ENCODE measurements around the gene NTMT1.

NTMT1 gene

GRCh38 chr9:129648092-129648763, 22.3 kb downstream of the NTMT1 start:
- Histone ChIP-seq H3K9ac (no peak overlapping the region), H3K9me3 (replicated peaks in 1 of 11) (no peaks in the 10 kb centered on the region), H3K27ac (no peak overlapping the region), H3K4me1 (peaks cover 0 to 8% (median 0%) of the 10 kb centered on the region in 10 experiments; a peak in 4 of 20 replicates), H3K27me3 (peaks cover 0 to 8% (median 1%) of the 10 kb centered on the region in 11 experiments; a peak in 8 of 22 replicates), H3K4me2 (no peak overlapping the region), H3K36me3 (no peaks in the 10 kb centered on the region), H3K4me3 (no peak overlapping the region), H4K20me1 (no peaks in the 10 kb centered on the region)
- TF ChIP-seq Cebpa-rat (IDR thresholded peaks at IDR 0.05) = no peak

GRCh38 chr9:129648764-129649115, 22.8 kb downstream of the NTMT1 start:
- peaks cover 0 to 8% (median 0%) of the 10 kb centered on the region in 10 experiments; a peak in 5 of 20 replicates for H3K4me1 ChIP-seq
- H3K9me3 ChIP-seq (replicated peaks in 1 of 11) = no peaks in the 10 kb centered on the region
- no peak overlapping the region for H3K4me3 ChIP-seq
- H3K36me3 ChIP-seq = no peaks in the 10 kb centered on the region
- H4K20me1 ChIP-seq = no peaks in the 10 kb centered on the region; a peak in 1 of 22 replicates
- H3K4me2 ChIP-seq = no peak overlapping the region
- TF ChIP-seq Cebpa-rat (IDR thresholded peaks at IDR 0.05) = no peak
- H3K9ac ChIP-seq = no peak overlapping the region
- H3K27ac ChIP-seq = no peak overlapping the region
- peaks cover 0 to 11% (median 3%) of the 10 kb centered on the region in 11 experiments; a peak in 11 of 22 replicates for H3K27me3 ChIP-seq

- no peak for TF ChIP-seq Cebpa-rat (IDR thresholded peaks at IDR 0.05)
- Histone ChIP-seq H4K20me1 (no peaks in the 10 kb centered on the region; a peak in 1 of 22 replicates), H3K27me3 (peaks cover 3 to 23% (median 9%) of the 10 kb centered on the region in 11 experiments; a peak in 13 of 22 replicates), H3K4me1 (peaks cover 8 to 20% (median 12%) of the 10 kb centered on the region in 10 experiments; a peak in 19 of 20 replicates), H3K9me3 (replicated peaks in 1 of 11) (no peaks in the 10 kb centered on the region), H3K9ac (0 out of 22 replicates have a peak overlapping the region, but pooled peaks of 1 of the 11 experiments have one; percentile 13), H3K4me2 (no peak overlapping the region), H3K4me3 (no peak overlapping the region), H3K36me3 (no peaks in the 10 kb centered on the region), H3K27ac (no peak overlapping the region)
Observed at GRCh38 chr9:129649726-129650679, 24.0 kb downstream of the NTMT1 start.

GRCh38 chr9:129650680-129651235, 24.8 kb downstream of the NTMT1 start:
- Histone ChIP-seq H3K4me3 (no peak overlapping the region), H3K27me3 (peaks cover 3 to 23% (median 10%) of the 10 kb centered on the region in 11 experiments; a peak in 13 of 22 replicates), H3K4me2 (no peak overlapping the region), H3K36me3 (no peaks in the 10 kb centered on the region), H3K9me3 (replicated peaks in 1 of 11) (no peaks in the 10 kb centered on the region), H3K27ac (no peak overlapping the region), H3K4me1 (peaks cover 15 to 26% (median 19%) of the 10 kb centered on the region in 10 experiments), H4K20me1 (no peaks in the 10 kb centered on the region; a peak in 1 of 22 replicates), H3K9ac (no peak overlapping the region)
- no peak for TF ChIP-seq Cebpa-rat (IDR thresholded peaks at IDR 0.05)

- peak overlapping the region in 2 of 11 experiments; percentile 1 to 9; a peak in 1 of 22 replicates for H3K9ac ChIP-seq
- H3K9me3 ChIP-seq (replicated peaks in 1 of 11) = no peaks in the 10 kb centered on the region
- H3K4me1 ChIP-seq = peaks cover 15 to 26% (median 20%) of the 10 kb centered on the region in 10 experiments
- peak overlapping the region; percentile 39 to 79 (median 68) for H3K4me2 ChIP-seq
- no peak overlapping the region for H3K27ac ChIP-seq
- H3K4me3 ChIP-seq = no peak overlapping the region
- no peaks in the 10 kb centered on the region; a peak in 1 of 22 replicates for H4K20me1 ChIP-seq
- TF ChIP-seq Cebpa-rat (IDR thresholded peaks at IDR 0.05) = no peak
- peaks cover 3 to 23% (median 10%) of the 10 kb centered on the region in 11 experiments; a peak in 13 of 22 replicates for H3K27me3 ChIP-seq
- H3K36me3 ChIP-seq = no peaks in the 10 kb centered on the region
Observed at GRCh38 chr9:129653823-129654553, 28.0 kb downstream of the NTMT1 start.

GRCh38 chr9:129654554-129655040, 28.6 kb downstream of the NTMT1 start:
- H3K4me2 ChIP-seq = peak overlapping the region; percentile 39 to 79 (median 68)
- no peak overlapping the region for H3K4me3 ChIP-seq
- H3K4me1 ChIP-seq = peaks cover 15 to 26% (median 20%) of the 10 kb centered on the region in 10 experiments
- no peaks in the 10 kb centered on the region for H3K9me3 ChIP-seq (replicated peaks in 1 of 11)
- no peaks in the 10 kb centered on the region for H3K36me3 ChIP-seq
- no peak for TF ChIP-seq Cebpa-rat (IDR thresholded peaks at IDR 0.05)
- peaks cover 3 to 23% (median 10%) of the 10 kb centered on the region in 11 experiments; a peak in 13 of 22 replicates for H3K27me3 ChIP-seq
- no peaks in the 10 kb centered on the region; a peak in 1 of 22 replicates for H4K20me1 ChIP-seq
- no peak overlapping the region for H3K27ac ChIP-seq
- peak overlapping the region in 3 of 11 experiments; percentile 1 to 30 (median 9); a peak in 2 of 22 replicates for H3K9ac ChIP-seq

GRCh38 chr9:129655154-129655553, 29.2 kb downstream of the NTMT1 start:
- no peaks in the 10 kb centered on the region for H3K36me3 ChIP-seq
- H4K20me1 ChIP-seq = no peaks in the 10 kb centered on the region; a peak in 1 of 22 replicates
- no peak overlapping the region for H3K27ac ChIP-seq
- TF ChIP-seq Cebpa-rat (IDR thresholded peaks at IDR 0.05) = no peak
- H3K9ac ChIP-seq = no peak overlapping the region; a peak in 2 of 22 replicates
- H3K9me3 ChIP-seq (replicated peaks in 1 of 11) = no peaks in the 10 kb centered on the region
- peak overlapping the region; percentile 39 to 79 (median 68); a peak in 18 of 22 replicates for H3K4me2 ChIP-seq
- H3K4me3 ChIP-seq = no peak overlapping the region
- peaks cover 3 to 23% (median 10%) of the 10 kb centered on the region in 11 experiments; a peak in 13 of 22 replicates for H3K27me3 ChIP-seq
- H3K4me1 ChIP-seq = peaks cover 15 to 26% (median 20%) of the 10 kb centered on the region in 10 experiments

GRCh38 chr9:129655696-129656095, 29.7 kb downstream of the NTMT1 start:
- H3K27me3 ChIP-seq = peaks cover 3 to 23% (median 10%) of the 10 kb centered on the region in 11 experiments; a peak in 13 of 22 replicates

More at GRCh38 chr9:129655696-129656095, 29.7 kb downstream of the NTMT1 start:
- Histone ChIP-seq H3K4me3 (no peak overlapping the region), H3K9ac (no peak overlapping the region), H3K9me3 (replicated peaks in 1 of 11) (no peaks in the 10 kb centered on the region), H3K36me3 (no peaks in the 10 kb centered on the region), H3K27ac (no peak overlapping the region), H4K20me1 (no peaks in the 10 kb centered on the region; a peak in 1 of 22 replicates), H3K4me1 (peaks cover 15 to 26% (median 20%) of the 10 kb centered on the region in 10 experiments), H3K4me2 (peak overlapping the region in 5 of 11 experiments; percentile 13 to 75 (median 69); a peak in 2 of 22 replicates)
- TF ChIP-seq Cebpa-rat (IDR thresholded peaks at IDR 0.05) = no peak
